AG09319 (cell line): ENCODE measurements around the gene ZC3H7B.

ENCODE experiments used
- DNase-seq: peaks from one replicate; pipeline ENCODE4 v3.0.0-alpha.2; 2010; ENCODE audit warnings: low read depth; ENCODE audit errors: extremely low read depth
- TF ChIP-seq, protein P1 (sequence below): IDR thresholded peaks from 2 replicates; pipeline ENCODE4 v1.5.1; 2011; ENCODE audit warnings: low read depth, mild to moderate bottlenecking, inconsistent platforms, low read length, moderate library complexity

ZC3H7B gene

DNA sequence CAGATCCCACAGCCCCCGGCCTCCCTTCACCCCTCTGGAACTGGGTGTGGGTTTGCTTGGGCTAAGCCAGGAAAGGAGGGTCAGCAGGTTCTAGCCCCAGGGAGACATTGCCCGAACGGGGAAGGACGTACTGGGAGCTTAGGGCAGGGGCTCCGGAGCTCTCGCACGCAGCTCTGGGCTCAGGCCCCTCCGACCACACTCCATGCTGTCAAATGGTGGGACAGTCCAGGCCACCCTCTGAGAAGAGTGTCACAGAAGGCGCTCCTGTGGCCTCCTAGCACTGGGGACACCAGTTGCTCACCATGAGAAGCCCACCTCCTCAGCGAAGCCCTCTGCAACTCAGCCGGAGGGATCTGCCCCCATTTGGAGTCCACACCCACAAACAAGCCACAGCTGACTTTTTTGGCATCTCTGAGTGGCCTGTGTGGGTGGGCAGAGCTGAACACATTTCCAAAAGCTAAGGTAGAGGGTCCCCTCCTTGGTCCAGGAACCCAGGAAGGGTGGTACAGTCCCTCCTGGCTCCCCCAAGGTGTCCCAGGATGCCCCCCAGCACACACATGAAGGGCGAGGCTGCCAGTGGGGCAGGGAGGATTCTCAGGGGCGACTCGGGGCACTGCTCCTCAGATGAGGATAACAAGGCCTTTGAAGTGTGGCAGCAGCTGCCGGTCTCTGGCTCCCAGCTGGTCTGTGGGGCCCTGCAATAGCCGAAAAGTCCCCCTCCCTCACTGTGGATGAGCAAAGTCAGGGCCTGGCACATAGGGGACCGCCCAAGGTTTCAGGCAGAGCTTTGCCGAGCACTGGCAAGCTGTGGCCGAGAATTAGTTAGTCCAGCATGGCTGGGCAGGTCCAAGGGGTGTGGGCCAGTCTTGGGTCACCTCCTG is 67.5 kb downstream of the ZC3H7B start:
- no peak for DNase-seq
- TF ChIP-seq, protein P1, sequence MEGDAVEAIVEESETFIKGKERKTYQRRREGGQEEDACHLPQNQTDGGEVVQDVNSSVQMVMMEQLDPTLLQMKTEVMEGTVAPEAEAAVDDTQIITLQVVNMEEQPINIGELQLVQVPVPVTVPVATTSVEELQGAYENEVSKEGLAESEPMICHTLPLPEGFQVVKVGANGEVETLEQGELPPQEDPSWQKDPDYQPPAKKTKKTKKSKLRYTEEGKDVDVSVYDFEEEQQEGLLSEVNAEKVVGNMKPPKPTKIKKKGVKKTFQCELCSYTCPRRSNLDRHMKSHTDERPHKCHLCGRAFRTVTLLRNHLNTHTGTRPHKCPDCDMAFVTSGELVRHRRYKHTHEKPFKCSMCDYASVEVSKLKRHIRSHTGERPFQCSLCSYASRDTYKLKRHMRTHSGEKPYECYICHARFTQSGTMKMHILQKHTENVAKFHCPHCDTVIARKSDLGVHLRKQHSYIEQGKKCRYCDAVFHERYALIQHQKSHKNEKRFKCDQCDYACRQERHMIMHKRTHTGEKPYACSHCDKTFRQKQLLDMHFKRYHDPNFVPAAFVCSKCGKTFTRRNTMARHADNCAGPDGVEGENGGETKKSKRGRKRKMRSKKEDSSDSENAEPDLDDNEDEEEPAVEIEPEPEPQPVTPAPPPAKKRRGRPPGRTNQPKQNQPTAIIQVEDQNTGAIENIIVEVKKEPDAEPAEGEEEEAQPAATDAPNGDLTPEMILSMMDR = no peak

DNA sequence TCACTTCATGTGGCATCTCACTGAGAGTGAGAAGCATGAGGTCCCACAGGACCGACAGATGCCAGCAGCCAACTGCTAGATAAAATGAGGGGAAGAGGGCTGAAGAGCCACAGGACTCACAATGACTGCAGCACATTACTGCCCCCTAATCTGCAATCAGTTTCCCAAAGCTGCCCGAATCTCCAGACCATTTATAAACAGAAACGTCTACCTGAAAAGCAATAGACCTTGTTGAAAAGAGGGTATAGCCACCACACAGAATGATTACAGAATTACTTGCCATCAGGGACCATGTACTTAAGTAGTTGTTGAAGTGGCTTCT is 68.1 kb downstream of the ZC3H7B start:
- no peak for DNase-seq

DNA sequence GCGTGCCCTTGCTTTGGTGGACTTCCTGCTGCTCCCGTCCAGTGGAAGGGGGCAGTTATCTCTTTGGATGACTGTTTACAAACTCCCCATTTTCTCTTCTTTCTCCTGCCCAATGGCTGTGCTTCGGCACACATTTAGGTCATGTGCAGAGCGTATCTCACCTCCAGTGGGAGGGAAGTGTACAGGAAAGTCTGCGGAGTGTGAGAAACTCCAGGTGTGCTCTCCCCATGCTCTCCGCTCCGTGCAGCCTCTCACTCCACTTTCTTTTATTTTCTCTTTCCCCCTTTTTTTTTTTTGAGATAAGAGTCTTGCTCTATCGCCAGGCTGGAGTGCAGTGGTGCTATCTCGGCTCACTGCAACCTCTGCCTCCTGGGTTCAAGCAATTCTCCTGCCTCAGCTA is 68.5 kb downstream of the ZC3H7B start:
- TF ChIP-seq, protein P1 = no peak
- DNase-seq = no peak

More for the DNA sequence above, 68.1 kb downstream of the ZC3H7B start:
- TF ChIP-seq, protein P1 = no peak

DNA sequence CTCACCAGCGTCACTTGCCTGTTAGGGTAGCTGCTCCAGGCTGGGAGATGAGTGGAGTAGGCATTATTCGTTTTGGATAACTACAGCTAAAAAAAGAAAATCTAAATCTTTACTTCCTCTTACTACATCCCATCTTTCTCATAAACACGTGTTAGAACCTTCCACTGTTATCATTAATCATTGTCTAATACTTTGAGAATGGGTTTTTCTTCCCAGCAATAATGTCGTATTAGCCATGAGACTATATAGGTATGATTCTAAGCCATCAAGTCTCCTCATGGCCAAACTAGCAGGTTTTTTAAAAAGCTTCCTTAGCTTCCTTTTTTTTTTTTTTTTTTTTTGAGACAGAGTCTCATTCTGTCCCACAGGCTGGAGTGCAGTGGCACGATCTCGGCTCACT is 76.5 kb downstream of the ZC3H7B start:
- TF ChIP-seq, protein P1 = no peak
- DNase-seq = no peak

DNA sequence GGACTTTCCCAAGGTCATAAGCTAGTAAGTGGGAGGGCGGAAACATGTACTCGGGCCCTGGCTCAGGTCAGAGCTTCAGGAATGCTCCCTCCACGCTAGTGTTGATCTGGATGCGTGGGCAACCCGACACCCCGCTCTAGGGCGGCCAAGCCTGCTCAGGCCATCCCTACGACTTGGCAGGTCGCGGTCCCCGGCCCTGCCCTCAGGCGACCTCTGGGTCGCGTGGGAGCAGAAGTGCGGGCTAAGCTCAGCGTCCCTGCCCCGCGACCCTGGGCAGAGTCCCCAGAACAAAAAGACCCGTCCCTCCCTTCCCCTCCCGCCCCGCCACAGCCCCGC is 79.6 kb downstream of the ZC3H7B start:
- TF ChIP-seq, protein P1 = no peak
- peak; percentile 94 for DNase-seq

DNA sequence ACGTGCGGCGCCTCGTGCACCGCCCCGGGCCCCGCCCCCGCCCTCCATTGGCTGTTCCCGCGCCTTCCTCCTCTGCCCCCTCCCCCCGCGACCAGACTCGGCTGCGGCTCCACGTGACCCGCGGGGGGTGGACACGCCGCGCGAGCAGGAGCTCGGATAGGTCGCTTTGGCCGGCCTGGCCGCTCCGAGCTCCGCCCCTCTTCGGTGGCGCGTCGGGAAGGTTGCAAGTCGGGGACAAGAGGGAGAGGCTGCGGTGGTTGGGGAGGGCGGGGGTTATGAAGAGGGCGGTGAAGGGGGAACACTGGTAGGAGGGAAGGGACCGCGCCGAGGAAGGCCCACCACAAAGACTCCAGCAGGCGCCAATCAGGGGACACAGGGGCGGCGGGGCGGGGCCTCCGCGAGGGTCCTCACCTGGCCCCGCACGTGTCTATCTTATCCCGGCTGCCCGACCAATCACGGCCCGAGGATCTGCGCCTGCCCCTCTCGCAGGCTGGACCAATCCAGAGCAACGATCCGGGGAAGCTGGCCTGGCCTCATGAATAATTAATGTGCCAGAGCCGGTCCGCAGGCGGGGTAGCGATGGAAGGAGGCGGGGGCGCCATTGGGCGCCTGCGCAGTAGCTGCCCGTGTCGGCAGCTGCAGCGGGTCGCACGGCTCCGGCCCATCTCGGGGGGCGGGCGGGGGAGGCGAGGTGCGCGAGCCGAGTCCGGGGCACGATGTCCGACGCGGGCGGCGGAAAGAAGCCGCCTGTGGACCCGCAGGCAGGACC is 80.2 kb downstream of the ZC3H7B start, which contains the start of gene TEF:
Gene TEF, plus strand, starts transcription at position 614 of the 769 bp plus-strand sequence. Its CDS starts 103 bp downstream, at position 717.
- DNase-seq = peak; percentile 98
- TF ChIP-seq, protein P1 = no peak

DNA sequence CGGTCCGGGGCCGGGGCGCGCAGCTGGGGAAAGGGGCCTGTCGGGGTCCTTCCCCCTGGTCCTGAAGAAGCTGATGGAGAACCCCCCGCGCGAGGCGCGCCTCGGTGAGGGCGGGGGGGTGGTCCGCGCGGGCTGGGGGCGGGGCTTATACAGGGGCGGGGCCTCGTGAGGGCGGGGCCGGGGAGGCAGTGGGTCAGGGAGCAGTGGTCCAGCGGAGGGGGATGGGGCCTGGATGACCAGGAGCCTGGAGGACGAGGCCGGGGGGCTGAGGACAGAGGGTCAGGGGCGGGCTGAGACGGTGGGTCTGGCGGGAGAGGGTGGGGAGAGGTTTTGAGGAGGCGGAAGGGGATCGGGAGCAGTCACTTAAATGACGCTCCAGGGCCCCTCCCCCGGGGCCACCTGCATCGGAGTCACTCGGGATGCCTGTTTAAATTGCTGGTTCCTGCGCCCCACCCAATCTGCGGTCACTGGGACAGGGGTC is 80.8 kb downstream of the ZC3H7B start:
- TF ChIP-seq, protein P1 = no peak
- DNase-seq = no peak
